Mononuclear cell (primary cell): Measurements from ENCODE around the gene F13A1. TPM values are rescaled to one million over a fixed set of nuclear protein-coding genes. Genes with fewer than 3 reads are reported as not detected.

Experiments used
- H3K27me3 ChIP-seq: 2 replicates; pipeline ENCODE4 v1.6.0; 2011; ENCODE audit warnings: low read length, control low read depth; ENCODE audit not compliant: insufficient read depth
- H3K4me1 ChIP-seq: 2 replicates; pipeline ENCODE4 v1.5.1; 2011; ENCODE audit warnings: mild to moderate bottlenecking, low read length, control low read depth; ENCODE audit not compliant: insufficient read depth
- H3K4me3 ChIP-seq: 2 replicates; pipeline ENCODE4 v1.5.1; 2011; ENCODE audit warnings: mild to moderate bottlenecking, low read length, moderate library complexity
- H3K9me3 ChIP-seq: 2 replicates; pipeline ENCODE4 v1.5.1; 2011; ENCODE audit warnings: low read depth, mild to moderate bottlenecking, control low read depth, low read length
- total RNA-seq: library from RNA; depleted of rRNA; stranded (reverse); fragments of >200 nt; gene quantifications from one replicate; pipeline ENCODE4 v1.2.3, GENCODE V29; 2012

The F13A1 gene
- total RNA-seq, 1 donor = 158 TPM

GRCh38 chr6:6202886-6203285 is 117.6 kb downstream of the F13A1 start:
- H3K27me3 ChIP-seq = no peaks in the 10 kb centered on the region
- no peak overlapping the region for H3K4me3 ChIP-seq
- no peaks in the 10 kb centered on the region for H3K9me3 ChIP-seq
- H3K4me1 ChIP-seq = no peaks in the 10 kb centered on the region

DNA sequence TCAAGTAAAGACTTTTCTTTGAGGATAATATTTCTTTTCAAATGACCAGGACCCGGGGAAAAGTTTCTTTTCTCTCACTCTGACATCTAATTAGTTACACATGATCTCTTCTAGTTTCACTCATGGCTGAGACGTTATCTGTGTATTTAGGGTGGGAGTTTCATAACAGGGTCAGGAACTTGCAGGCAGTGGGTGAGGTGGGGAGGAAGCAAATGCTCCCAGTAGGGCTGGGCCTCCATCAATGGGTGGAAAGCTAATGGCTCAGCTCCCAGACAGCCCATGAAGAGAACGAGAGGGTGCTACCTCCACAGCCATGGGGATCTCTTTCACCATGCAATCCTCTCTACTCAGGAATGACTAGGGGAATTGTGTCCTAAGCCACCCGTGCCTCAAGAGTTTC is 119.3 kb downstream of the F13A1 start:
- Histone ChIP-seq H3K27me3 (no peaks in the 10 kb centered on the region), H3K4me1 (no peaks in the 10 kb centered on the region), H3K9me3 (no peaks in the 10 kb centered on the region), H3K4me3 (no peak overlapping the region)

DNA sequence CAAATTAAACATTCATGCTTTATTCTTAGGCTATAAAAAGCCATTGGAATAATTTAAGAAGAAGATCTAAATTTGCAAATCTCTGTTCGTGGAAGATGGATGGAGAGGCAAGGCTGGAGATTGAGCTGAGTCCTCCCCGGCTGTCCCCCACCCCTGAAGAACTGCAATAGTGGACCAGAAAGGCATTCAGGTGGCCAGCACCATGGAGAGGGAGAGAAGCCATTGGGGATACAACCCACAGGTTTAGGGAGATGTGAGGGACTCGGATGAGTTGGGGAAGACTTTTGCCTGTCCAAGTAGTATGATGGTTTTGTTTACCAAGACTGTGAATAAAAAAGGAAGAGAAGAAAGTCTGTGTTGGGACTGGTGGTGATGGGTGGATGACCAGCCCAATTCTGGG is 120.8 kb downstream of the F13A1 start:
- Histone ChIP-seq H3K4me3 (no peak overlapping the region), H3K4me1 (no peaks in the 10 kb centered on the region), H3K27me3 (no peaks in the 10 kb centered on the region), H3K9me3 (no peaks in the 10 kb centered on the region)

DNA sequence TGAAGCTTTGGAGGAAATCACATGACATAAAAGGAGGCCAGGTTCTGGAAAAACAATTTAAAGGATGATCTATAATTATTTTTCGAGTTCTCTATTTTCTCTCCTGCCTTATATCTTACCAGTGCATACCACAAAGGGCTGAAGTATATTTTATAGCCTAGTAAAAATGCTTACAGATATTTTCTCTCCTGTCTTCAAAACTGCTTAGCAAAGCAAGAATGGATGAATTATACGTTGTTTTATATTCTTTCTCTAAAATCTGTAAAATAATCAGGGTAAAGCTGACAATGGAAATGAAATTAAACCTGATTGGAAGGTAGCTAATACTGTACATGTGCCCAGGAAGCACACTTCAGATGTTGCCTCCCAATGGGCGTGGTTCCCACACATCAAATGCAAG is 123.7 kb downstream of the F13A1 start:
- H3K27me3 ChIP-seq = peaks cover 3% of the 10 kb centered on the region
- no peaks in the 10 kb centered on the region for H3K9me3 ChIP-seq
- no peaks in the 10 kb centered on the region for H3K4me1 ChIP-seq
- H3K4me3 ChIP-seq = no peak overlapping the region

- no peaks in the 10 kb centered on the region for H3K9me3 ChIP-seq
- H3K27me3 ChIP-seq = peaks cover 3% of the 10 kb centered on the region
- H3K4me1 ChIP-seq = no peaks in the 10 kb centered on the region
- H3K4me3 ChIP-seq = no peak overlapping the region
Measured at GRCh38 chr6:6195080-6195479, 125.4 kb downstream of the F13A1 start.

- no peaks in the 10 kb centered on the region for H3K9me3 ChIP-seq
- no peak overlapping the region for H3K4me3 ChIP-seq
- H3K4me1 ChIP-seq = no peaks in the 10 kb centered on the region
- peaks cover 3% of the 10 kb centered on the region for H3K27me3 ChIP-seq
Measured at GRCh38 chr6:6193221-6193745, 127.2 kb downstream of the F13A1 start.

DNA sequence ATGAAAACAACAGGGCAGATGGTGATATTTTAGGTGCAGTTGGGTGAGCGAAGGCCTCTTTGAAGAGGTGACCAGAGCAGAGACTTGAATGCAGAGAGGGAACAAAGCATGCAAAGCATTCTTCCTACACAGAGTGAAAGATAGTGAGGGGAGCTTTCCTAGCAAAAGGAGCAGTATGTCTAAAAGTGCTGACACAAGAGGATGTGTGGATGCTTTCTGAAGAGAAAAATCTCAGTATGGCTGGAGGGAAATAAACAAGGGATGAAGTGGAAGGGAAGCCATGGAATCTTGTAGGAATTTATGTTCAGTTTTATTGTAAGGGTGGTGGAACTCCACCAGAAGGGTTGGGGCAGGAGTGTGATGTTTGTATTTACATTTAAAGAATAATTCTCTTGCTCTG is 128.6 kb downstream of the F13A1 start:
- H3K4me3 ChIP-seq = no peak overlapping the region
- no peaks in the 10 kb centered on the region for H3K9me3 ChIP-seq
- H3K4me1 ChIP-seq = no peaks in the 10 kb centered on the region
- H3K27me3 ChIP-seq = peaks cover 3% of the 10 kb centered on the region

DNA sequence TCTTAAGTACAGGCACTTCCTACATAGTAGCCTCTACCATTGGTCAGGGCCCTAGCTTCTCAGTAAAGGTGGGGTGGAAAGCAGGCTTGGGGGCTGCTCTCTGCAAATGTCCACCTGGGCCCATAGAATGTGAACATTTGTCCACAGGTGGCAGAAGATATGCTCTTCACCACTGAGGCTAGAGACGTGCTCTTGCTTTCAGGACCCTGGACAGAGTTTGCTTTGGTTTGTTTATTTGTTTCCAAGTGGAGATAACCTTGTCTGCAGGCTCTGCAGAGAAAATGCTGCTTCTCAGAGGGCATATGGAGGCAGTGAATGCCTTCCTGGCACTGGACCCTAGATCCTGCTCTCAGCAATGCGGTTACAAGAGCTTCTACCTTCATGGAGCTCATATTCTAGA is 129.0 kb downstream of the F13A1 start:
- no peak overlapping the region for H3K4me3 ChIP-seq
- no peaks in the 10 kb centered on the region for H3K4me1 ChIP-seq
- peaks cover 3% of the 10 kb centered on the region for H3K27me3 ChIP-seq
- no peaks in the 10 kb centered on the region for H3K9me3 ChIP-seq

GRCh38 chr6:6180684-6181083 is 139.8 kb downstream of the F13A1 start:
- no peaks in the 10 kb centered on the region for H3K4me1 ChIP-seq
- no peaks in the 10 kb centered on the region for H3K27me3 ChIP-seq
- no peak overlapping the region for H3K4me3 ChIP-seq
- H3K9me3 ChIP-seq = no peaks in the 10 kb centered on the region

DNA sequence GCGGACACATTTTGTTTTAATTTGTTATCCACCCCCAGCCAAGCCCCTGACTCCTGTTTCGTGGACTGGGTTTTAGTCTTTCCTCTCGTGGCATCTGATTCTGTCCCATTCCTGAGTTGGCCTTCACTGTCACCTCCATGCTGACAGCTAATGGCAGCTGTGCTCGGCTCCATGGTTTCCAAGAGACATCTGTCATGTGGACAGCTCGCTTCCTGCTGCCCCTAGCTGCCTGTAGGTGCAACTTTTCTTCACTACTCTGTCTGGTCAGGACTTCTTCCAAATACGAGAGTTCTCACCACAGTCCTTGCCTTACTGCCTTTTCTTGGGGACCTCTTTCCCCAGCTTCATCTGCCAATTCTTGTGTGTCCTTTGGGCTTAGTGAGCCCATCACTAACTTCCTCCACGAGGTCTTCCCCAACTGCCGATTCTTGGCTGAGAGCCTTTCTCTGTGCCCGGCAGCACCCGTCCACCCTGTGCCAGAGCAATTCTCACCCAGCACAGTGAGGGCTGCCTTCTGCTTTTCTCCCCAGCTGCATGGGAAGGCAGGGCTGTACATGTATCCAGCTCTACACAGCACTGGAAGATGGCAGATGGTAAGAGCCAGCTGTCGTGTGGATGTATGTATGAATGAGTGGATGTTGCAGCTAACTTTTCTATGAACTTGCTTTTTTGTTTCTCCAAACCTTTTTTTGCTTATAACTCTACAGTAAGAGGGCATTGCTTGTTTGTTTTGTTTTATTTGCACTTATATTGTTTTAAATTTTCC is 140.4 kb downstream of the F13A1 start:
- Histone ChIP-seq H3K4me3 (no peak overlapping the region), H3K4me1 (no peaks in the 10 kb centered on the region), H3K9me3 (no peaks in the 10 kb centered on the region), H3K27me3 (no peaks in the 10 kb centered on the region)

- no peaks in the 10 kb centered on the region for H3K9me3 ChIP-seq
- H3K4me1 ChIP-seq = no peaks in the 10 kb centered on the region
- no peaks in the 10 kb centered on the region for H3K27me3 ChIP-seq
- no peak overlapping the region for H3K4me3 ChIP-seq
Measured at GRCh38 chr6:6178795-6179194, 141.7 kb downstream of the F13A1 start.

- Histone ChIP-seq H3K4me1 (no peaks in the 10 kb centered on the region), H3K9me3 (no peaks in the 10 kb centered on the region), H3K27me3 (no peaks in the 10 kb centered on the region), H3K4me3 (no peak overlapping the region)
Measured at GRCh38 chr6:6177754-6178153, 142.7 kb downstream of the F13A1 start.

DNA sequence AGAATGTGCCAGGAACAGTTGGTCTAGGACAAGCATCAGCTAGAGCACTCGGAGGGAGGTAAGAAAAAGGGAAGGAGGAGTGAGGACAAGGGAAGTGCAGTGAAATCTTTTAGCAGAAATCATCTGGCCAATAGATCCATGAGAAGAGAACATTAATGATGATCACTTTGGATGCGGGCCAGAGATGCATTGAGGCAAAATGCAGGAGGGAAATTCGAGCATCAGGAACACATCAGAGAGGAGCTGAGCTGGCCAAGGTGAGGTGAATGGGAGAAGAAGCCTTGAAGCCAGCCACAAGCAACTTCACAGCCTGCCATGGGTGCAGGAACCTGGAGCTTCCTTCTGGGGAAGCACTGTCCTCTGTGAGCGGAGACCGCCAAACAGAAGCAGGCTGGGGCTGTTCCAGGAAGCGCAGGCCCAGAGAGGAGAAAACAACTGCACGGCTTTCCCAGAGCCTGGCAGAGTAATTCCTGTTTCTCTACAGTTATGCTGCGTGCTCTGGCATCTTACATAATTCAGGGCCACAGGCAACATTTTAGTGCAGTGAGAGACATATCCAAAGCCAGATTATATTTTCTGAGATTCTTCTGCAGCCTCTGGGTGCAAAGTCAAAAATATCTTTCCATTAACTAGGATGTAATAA is 143.8 kb downstream of the F13A1 start:
- Histone ChIP-seq H3K4me3 (no peak overlapping the region), H3K4me1 (no peaks in the 10 kb centered on the region), H3K9me3 (no peaks in the 10 kb centered on the region), H3K27me3 (no peaks in the 10 kb centered on the region)

DNA sequence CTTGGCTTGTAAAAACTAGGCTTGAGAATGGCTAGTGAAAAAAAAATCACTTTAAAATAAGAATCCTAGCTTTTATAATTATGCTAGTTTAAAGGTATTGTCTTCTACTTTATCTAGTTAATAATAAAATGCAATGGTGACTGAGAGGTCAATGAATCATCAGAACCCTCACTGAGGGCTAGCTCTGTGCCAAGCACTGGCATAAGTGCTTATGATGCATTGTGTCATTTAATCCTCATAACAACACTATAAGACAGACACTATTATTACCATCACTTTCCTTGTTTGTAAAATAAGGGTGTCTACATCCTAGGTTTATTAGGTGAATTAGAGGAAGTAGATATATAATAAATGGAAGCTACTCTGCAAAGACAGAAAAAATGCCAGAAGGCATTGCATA is 144.3 kb downstream of the F13A1 start:
- no peaks in the 10 kb centered on the region for H3K9me3 ChIP-seq
- H3K4me1 ChIP-seq = no peaks in the 10 kb centered on the region
- H3K4me3 ChIP-seq = no peak overlapping the region
- H3K27me3 ChIP-seq = no peaks in the 10 kb centered on the region

DNA sequence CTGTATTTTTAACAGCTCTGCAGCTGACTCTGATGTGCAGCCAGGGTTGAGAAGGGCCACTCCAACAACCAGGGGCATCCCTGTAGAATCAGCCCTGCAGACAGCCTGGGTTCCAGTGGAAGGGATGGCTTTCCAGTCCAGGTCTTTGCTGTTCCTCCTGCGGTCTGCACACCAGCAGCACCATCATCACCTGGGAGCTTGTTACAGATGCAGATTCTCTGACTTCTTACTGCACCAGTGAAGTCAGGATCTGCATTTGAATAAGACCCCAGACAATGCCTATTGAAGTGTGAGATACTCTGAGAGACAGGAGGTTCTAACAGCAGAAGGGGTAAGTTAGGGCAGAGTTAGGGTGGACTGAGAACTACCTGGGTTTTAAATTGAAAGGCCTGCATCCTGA is 151.3 kb downstream of the F13A1 start:
- Histone ChIP-seq H3K4me3 (no peak overlapping the region), H3K27me3 (no peaks in the 10 kb centered on the region), H3K9me3 (no peaks in the 10 kb centered on the region), H3K4me1 (no peaks in the 10 kb centered on the region)

DNA sequence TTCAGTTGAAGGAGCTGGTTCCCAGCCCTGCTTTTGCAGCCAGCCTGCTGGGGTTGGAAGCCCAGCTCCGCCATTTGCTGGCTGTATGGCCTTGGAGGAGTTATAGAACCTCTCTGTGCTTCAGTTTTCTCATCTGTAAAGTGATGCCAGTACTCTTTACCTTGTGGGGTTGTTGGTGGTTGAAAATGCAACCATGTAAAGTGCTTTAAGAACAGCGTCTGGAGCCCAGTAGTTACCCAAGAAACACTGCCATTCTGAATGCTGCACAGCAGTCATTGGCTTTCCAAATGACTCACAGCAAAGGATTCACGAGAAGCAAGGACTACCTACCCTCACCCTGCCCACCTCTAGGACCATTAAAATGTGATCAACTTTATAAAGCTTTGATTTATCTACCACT is 154.4 kb downstream of the F13A1 start:
- Histone ChIP-seq H3K4me1 (no peaks in the 10 kb centered on the region), H3K4me3 (no peak overlapping the region), H3K27me3 (no peaks in the 10 kb centered on the region), H3K9me3 (no peaks in the 10 kb centered on the region)
